Measurements from ENCODE around the gene PACS1.

PACS1 gene

GRCh38 chr11:66143996-66144678 is 74.1 kb downstream of the PACS1 start:
- no peak for DNase-seq

- DNase-seq, result no peak
These were observed 76.0 kb downstream of the PACS1 start for GRCh38 chr11:66146074-66146473.

- DNase-seq, result no peak
These were observed 76.9 kb downstream of the PACS1 start for GRCh38 chr11:66146940-66147339.

- no peak for DNase-seq
These were observed 80.1 kb downstream of the PACS1 start for GRCh38 chr11:66150140-66150539.

- DNase-seq, result no peak
These were observed 80.7 kb downstream of the PACS1 start for GRCh38 chr11:66150725-66151124.

GRCh38 chr11:66151273-66151672 is 81.2 kb downstream of the PACS1 start:
- DNase-seq, result no peak

- DNase-seq, result no peak
These were observed 84.0 kb downstream of the PACS1 start for GRCh38 chr11:66154109-66154508.

- no peak for DNase-seq
These were observed 85.5 kb downstream of the PACS1 start for GRCh38 chr11:66155387-66156073.

GRCh38 chr11:66157182-66157864 is 87.3 kb downstream of the PACS1 start:
- no peak for DNase-seq

GRCh38 chr11:66158156-66158555 is 88.1 kb downstream of the PACS1 start:
- DNase-seq, result no peak

- peak; percentile 38 for DNase-seq
These were observed 89.4 kb downstream of the PACS1 start for GRCh38 chr11:66159324-66159984.

GRCh38 chr11:66160709-66161108 is 90.6 kb downstream of the PACS1 start:
- no peak for DNase-seq

- no peak for DNase-seq
These were observed 98.2 kb downstream of the PACS1 start for GRCh38 chr11:66168289-66168688.

GRCh38 chr11:66172146-66172545 is 102.1 kb downstream of the PACS1 start:
- DNase-seq, result peak; percentile 30

- no peak for DNase-seq
These were observed 106.6 kb downstream of the PACS1 start for GRCh38 chr11:66176650-66177049.

- DNase-seq, result no peak
These were observed 108.1 kb downstream of the PACS1 start for GRCh38 chr11:66178183-66178582.

GRCh38 chr11:66178871-66179270 is 108.8 kb downstream of the PACS1 start:
- no peak for DNase-seq

GRCh38 chr11:66181632-66182315 is 111.7 kb downstream of the PACS1 start:
- DNase-seq, result no peak

GRCh38 chr11:66183494-66184048 is 113.5 kb downstream of the PACS1 start:
- no peak for DNase-seq

- DNase-seq, result no peak
These were observed 114.7 kb downstream of the PACS1 start for GRCh38 chr11:66184728-66185127.

GRCh38 chr11:66186470-66186869 is 116.4 kb downstream of the PACS1 start:
- DNase-seq, result no peak

GRCh38 chr11:66187453-66187852 is 117.4 kb downstream of the PACS1 start:
- no peak for DNase-seq
